ENCODE measurements around the gene LPP.

Gene LPP

DNA sequence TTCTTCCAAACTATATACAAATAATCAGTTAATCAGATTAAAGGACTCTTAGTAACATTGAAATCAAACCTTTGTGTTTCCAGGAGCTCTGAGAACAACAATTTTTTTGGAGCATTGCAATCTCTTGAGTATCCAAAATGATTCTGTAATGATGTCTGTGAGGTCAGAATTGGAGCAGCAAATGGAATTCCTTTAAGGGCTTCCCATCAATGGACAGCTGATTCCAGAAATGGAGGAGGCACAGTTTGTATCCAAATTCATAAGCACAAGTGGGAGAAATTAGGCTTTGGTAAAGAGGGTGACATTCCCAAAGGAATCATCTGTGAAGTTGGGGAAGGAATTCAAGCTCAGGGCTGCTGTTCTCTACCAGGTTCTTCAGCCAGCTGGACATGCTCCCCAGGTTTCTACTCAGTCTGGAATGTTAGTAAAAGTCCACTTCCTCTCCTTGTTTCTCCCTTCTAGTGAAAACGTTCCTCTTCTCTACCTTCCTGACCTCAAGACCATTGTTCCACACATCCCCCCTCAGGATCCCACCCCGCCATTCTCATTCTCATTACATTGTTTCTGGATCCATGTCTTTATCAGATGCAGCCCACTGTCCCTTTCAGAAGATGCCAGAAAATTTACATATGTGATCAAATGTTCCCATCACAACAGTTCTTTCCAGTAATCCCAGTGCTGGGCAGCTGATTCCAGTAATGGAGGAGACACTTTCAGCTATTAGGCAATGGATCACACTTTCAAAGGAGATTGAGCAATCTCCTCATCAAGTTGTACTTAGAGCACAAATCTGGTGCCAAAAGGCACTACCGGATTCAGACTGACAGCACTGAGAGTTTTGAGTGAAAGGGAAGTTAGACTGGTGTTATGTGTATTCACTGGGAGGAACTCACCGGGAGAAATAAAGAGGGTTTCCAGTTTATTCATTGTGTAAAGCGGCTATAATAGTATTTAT, 626.5 kb downstream of the LPP start:
- no peak for TF ChIP-seq EZH2 (IDR thresholded peaks at IDR 0.05; ENCODE audit: borderline replicate concordance, low read length)
- TF ChIP-seq, protein P1, sequence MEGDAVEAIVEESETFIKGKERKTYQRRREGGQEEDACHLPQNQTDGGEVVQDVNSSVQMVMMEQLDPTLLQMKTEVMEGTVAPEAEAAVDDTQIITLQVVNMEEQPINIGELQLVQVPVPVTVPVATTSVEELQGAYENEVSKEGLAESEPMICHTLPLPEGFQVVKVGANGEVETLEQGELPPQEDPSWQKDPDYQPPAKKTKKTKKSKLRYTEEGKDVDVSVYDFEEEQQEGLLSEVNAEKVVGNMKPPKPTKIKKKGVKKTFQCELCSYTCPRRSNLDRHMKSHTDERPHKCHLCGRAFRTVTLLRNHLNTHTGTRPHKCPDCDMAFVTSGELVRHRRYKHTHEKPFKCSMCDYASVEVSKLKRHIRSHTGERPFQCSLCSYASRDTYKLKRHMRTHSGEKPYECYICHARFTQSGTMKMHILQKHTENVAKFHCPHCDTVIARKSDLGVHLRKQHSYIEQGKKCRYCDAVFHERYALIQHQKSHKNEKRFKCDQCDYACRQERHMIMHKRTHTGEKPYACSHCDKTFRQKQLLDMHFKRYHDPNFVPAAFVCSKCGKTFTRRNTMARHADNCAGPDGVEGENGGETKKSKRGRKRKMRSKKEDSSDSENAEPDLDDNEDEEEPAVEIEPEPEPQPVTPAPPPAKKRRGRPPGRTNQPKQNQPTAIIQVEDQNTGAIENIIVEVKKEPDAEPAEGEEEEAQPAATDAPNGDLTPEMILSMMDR (IDR thresholded peaks at IDR 0.05; ENCODE audit: low read length), result no peak
- no peaks in the 10 kb centered on the region for H3K27me3 ChIP-seq (ENCODE audit: insufficient read depth, low read length)

DNA sequence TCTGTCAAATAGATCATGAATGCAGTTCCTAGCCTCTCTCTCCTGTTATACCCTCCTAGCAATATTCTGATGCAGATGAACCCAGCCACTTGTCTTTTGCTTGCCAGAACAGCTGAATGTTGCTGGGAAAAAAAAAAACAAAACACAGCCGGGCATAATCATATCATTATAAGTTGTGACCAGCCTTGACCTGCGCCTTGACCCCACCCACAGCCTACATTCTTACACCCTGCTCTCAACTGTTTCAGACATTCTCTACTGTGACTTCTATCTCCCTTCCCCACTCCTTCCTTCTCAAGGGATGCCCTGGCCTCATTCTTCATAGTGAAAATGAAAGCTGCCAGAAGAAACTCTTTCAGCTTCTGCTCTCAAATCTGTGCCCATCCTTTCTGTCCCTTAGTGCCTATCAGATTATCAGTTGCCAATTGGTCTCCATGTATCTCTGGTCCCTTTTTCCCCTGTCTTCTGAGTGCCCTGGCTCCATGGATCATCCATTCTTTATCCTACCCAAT, 628.7 kb downstream of the LPP start:
- no peaks in the 10 kb centered on the region for H3K79me2 ChIP-seq (ENCODE audit: insufficient read depth, low read length)
- H3K9me3 ChIP-seq (ENCODE audit: low read length), result no peaks in the 10 kb centered on the region
- H3K36me3 ChIP-seq (ENCODE audit: insufficient read depth, low read length), result no peaks in the 10 kb centered on the region
- no peak for TF ChIP-seq EZH2 (IDR thresholded peaks at IDR 0.05; ENCODE audit: borderline replicate concordance, low read length)
- TF ChIP-seq, protein P1 (IDR thresholded peaks at IDR 0.05; ENCODE audit: low read length), result no peak
- no peak overlapping the region for H3K27ac ChIP-seq (ENCODE audit: low read depth, low read length, poor library complexity, severe bottlenecking)
- no peaks in the 10 kb centered on the region for H3F3A ChIP-seq (ENCODE audit: insufficient read depth, low read length)
- H3K9ac ChIP-seq (ENCODE audit: low read length), result no peak overlapping the region
- no peak overlapping the region for H3K4me3 ChIP-seq (ENCODE audit: low read depth, low read length, poor library complexity, severe bottlenecking)
- peaks cover under 1% of the 10 kb centered on the region for H3K4me1 ChIP-seq (ENCODE audit: insufficient read depth, low read length, severe bottlenecking)
- no peaks in the 10 kb centered on the region for H3K27me3 ChIP-seq (ENCODE audit: insufficient read depth, low read length)
- H3K9me2 ChIP-seq (ENCODE audit: low read depth, low read length), result no peaks in the 10 kb centered on the region
- H4K20me1 ChIP-seq (ENCODE audit: insufficient read depth, low read length), result no peaks in the 10 kb centered on the region
- H2AFZ ChIP-seq (ENCODE audit: low read length), result no peak overlapping the region
- H3K4me2 ChIP-seq (ENCODE audit: low read length), result no peak overlapping the region

More for the DNA sequence above, 626.5 kb downstream of the LPP start:
- no peaks in the 10 kb centered on the region for H3K9me2 ChIP-seq (ENCODE audit: low read depth, low read length)
- no peaks in the 10 kb centered on the region for H3K36me3 ChIP-seq (ENCODE audit: insufficient read depth, low read length)
- no peaks in the 10 kb centered on the region for H3F3A ChIP-seq (ENCODE audit: insufficient read depth, low read length)
- no peak overlapping the region for H2AFZ ChIP-seq (ENCODE audit: low read length)
- no peak overlapping the region for H3K4me3 ChIP-seq (ENCODE audit: low read depth, low read length, poor library complexity, severe bottlenecking)
- no peaks in the 10 kb centered on the region for H3K79me2 ChIP-seq (ENCODE audit: insufficient read depth, low read length)
- H3K4me1 ChIP-seq (ENCODE audit: insufficient read depth, low read length, severe bottlenecking), result no peaks in the 10 kb centered on the region
- H3K9me3 ChIP-seq (ENCODE audit: low read length), result no peaks in the 10 kb centered on the region
- H4K20me1 ChIP-seq (ENCODE audit: insufficient read depth, low read length), result no peaks in the 10 kb centered on the region
- H3K9ac ChIP-seq (ENCODE audit: low read length), result no peak overlapping the region
- H3K4me2 ChIP-seq (ENCODE audit: low read length), result no peak overlapping the region
- H3K27ac ChIP-seq (ENCODE audit: low read depth, low read length, poor library complexity, severe bottlenecking), result no peak overlapping the region

DNA sequence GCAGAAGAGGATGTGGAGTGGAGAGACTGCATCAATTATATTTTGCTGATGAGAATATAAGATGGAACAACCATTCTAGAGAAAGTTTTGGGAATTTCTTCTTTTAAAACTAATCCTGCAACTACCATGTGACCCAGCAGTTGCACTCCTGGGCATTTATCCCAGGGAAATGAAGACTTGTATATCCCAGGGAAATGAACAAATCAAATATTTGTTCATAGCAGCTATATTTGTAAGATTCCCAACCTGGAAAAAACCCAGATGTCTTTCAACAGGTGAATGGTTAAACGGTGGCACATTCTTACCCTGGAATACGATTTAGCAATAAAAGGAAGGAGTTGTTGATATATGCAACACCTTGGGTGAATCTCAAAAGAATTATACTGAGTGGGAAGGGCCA, 632.5 kb downstream of the LPP start:
- H3K27me3 ChIP-seq (ENCODE audit: insufficient read depth, low read length), result no peaks in the 10 kb centered on the region
- no peaks in the 10 kb centered on the region for H3K79me2 ChIP-seq (ENCODE audit: insufficient read depth, low read length)
- no peaks in the 10 kb centered on the region for H3K36me3 ChIP-seq (ENCODE audit: insufficient read depth, low read length)
- no peak overlapping the region for H3K9ac ChIP-seq (ENCODE audit: low read length)
- no peaks in the 10 kb centered on the region for H3F3A ChIP-seq (ENCODE audit: insufficient read depth, low read length)
- H2AFZ ChIP-seq (ENCODE audit: low read length), result no peak overlapping the region
- H3K4me2 ChIP-seq (ENCODE audit: low read length), result no peak overlapping the region
- TF ChIP-seq, protein P1 (IDR thresholded peaks at IDR 0.05; ENCODE audit: low read length), result no peak
- TF ChIP-seq EZH2 (IDR thresholded peaks at IDR 0.05; ENCODE audit: borderline replicate concordance, low read length), result no peak
- no peak overlapping the region for H3K27ac ChIP-seq (ENCODE audit: low read depth, low read length, poor library complexity, severe bottlenecking)
- H3K9me2 ChIP-seq (ENCODE audit: low read depth, low read length), result no peaks in the 10 kb centered on the region
- no peak overlapping the region for H3K4me3 ChIP-seq (ENCODE audit: low read depth, low read length, poor library complexity, severe bottlenecking)
- H3K4me1 ChIP-seq (ENCODE audit: insufficient read depth, low read length, severe bottlenecking), result peaks cover 37% of the 10 kb centered on the region
- no peaks in the 10 kb centered on the region for H3K9me3 ChIP-seq (ENCODE audit: low read length)
- no peaks in the 10 kb centered on the region for H4K20me1 ChIP-seq (ENCODE audit: insufficient read depth, low read length)
